ENCODE data around the gene CYP2A7. TPM values are rescaled to one million over a fixed set of nuclear protein-coding genes. Genes with fewer than 3 reads are reported as not detected.
"Not testable (repeated sequence)": the region's sequence is repeated elsewhere in the genome, so short reads cannot be mapped to it uniquely, and the experiment has no call there.

The CYP2A7 gene
- total RNA-seq, 6 experiments from 2014 or later, result not detected

GRCh38 chr19:40872209-40872608, 9.8 kb downstream of the CYP2A7 start:
- TF ChIP-seq CTCF (IDR thresholded peaks at IDR 0.05), result no peak
- peaks cover 4% of the 10 kb centered on the region for H3K9me3 Mint-ChIP-seq
- H3K27ac Mint-ChIP-seq, result no peak overlapping the region
- no peaks in the 10 kb centered on the region for H3K4me1 Mint-ChIP-seq (ENCODE audit: low read depth)
- H3K36me3 Mint-ChIP-seq (ENCODE audit: low read depth), result no peaks in the 10 kb centered on the region
- no peak for DNase-seq
- H3K27me3 Mint-ChIP-seq (ENCODE audit: insufficient read depth), result peaks cover 26% of the 10 kb centered on the region
- H3K4me3 Mint-ChIP-seq, result no peak overlapping the region

- no peaks in the 10 kb centered on the region for H3K36me3 Mint-ChIP-seq (ENCODE audit: low read depth)
- no peak for DNase-seq
- no peak for TF ChIP-seq CTCF (IDR thresholded peaks at IDR 0.05)
- H3K4me1 Mint-ChIP-seq (ENCODE audit: low read depth), result no peaks in the 10 kb centered on the region
- H3K4me3 Mint-ChIP-seq, result no peak overlapping the region
- H3K27me3 Mint-ChIP-seq (ENCODE audit: insufficient read depth), result peaks cover 13% of the 10 kb centered on the region
- peaks cover 4% of the 10 kb centered on the region; the same call in 1 of the 2 replicates for H3K9me3 Mint-ChIP-seq
- H3K27ac Mint-ChIP-seq, result no peak overlapping the region
Observed at GRCh38 chr19:40867701-40868100, 14.3 kb downstream of the CYP2A7 start.

- H3K36me3 Mint-ChIP-seq (ENCODE audit: low read depth); H3K9me3 Mint-ChIP-seq; H3K27me3 Mint-ChIP-seq (ENCODE audit: insufficient read depth); DNase-seq; H3K4me3 Mint-ChIP-seq; H3K4me1 Mint-ChIP-seq (ENCODE audit: low read depth); H3K27ac Mint-ChIP-seq: not testable (repeated sequence)
Observed at GRCh38 chr19:40864739-40865496, 17.1 kb downstream of the CYP2A7 start.

GRCh38 chr19:40862785-40863184, 19.2 kb downstream of the CYP2A7 start:
- Mint-ChIP-seq H3K36me3 (ENCODE audit: low read depth) (no peaks in the 10 kb centered on the region), H3K4me3 (no peak overlapping the region), H3K27ac (no peak overlapping the region), H3K4me1 (ENCODE audit: low read depth) (no peaks in the 10 kb centered on the region), H3K9me3 (no peaks in the 10 kb centered on the region), H3K27me3 (ENCODE audit: insufficient read depth) (peaks cover 6% of the 10 kb centered on the region)
- peak; percentile 2 for DNase-seq
- TF ChIP-seq CTCF (IDR thresholded peaks at IDR 0.05), result no peak

- no peak for DNase-seq
- no peak overlapping the region for H3K27ac Mint-ChIP-seq
- no peaks in the 10 kb centered on the region for H3K36me3 Mint-ChIP-seq (ENCODE audit: low read depth)
- no peaks in the 10 kb centered on the region for H3K4me1 Mint-ChIP-seq (ENCODE audit: low read depth)
- peaks cover 6% of the 10 kb centered on the region for H3K27me3 Mint-ChIP-seq (ENCODE audit: insufficient read depth)
- H3K4me3 Mint-ChIP-seq, result no peak overlapping the region
- no peaks in the 10 kb centered on the region for H3K9me3 Mint-ChIP-seq
- peak; percentile 35; the same call in 1 of the 2 replicates for TF ChIP-seq CTCF (IDR thresholded peaks at IDR 0.05)
Observed at GRCh38 chr19:40862333-40862732, 19.7 kb downstream of the CYP2A7 start.

GRCh38 chr19:40858109-40858508, 23.9 kb downstream of the CYP2A7 start:
- peaks cover 7% of the 10 kb centered on the region for H3K4me1 Mint-ChIP-seq (ENCODE audit: low read depth)
- no peak for DNase-seq
- H3K36me3 Mint-ChIP-seq (ENCODE audit: low read depth), result no peaks in the 10 kb centered on the region
- TF ChIP-seq CTCF (IDR thresholded peaks at IDR 0.05), result no peak
- H3K4me3 Mint-ChIP-seq, result no peak overlapping the region
- H3K9me3 Mint-ChIP-seq, result no peaks in the 10 kb centered on the region
- no peak overlapping the region for H3K27ac Mint-ChIP-seq
- peaks cover 6% of the 10 kb centered on the region for H3K27me3 Mint-ChIP-seq (ENCODE audit: insufficient read depth)

GRCh38 chr19:40852467-40853152, 29.4 kb downstream of the CYP2A7 start:
- not testable (repeated sequence) for H3K4me1 Mint-ChIP-seq (ENCODE audit: low read depth); H3K4me3 Mint-ChIP-seq; H3K9me3 Mint-ChIP-seq; DNase-seq; H3K36me3 Mint-ChIP-seq (ENCODE audit: low read depth); H3K27ac Mint-ChIP-seq
- H3K27me3 Mint-ChIP-seq (ENCODE audit: insufficient read depth), result peaks cover 25% of the 10 kb centered on the region

GRCh38 chr19:40850277-40850676, 31.8 kb downstream of the CYP2A7 start, which contains the start of gene CYP2A6:
CYP2A6 (minus strand) TSS chr19:40850447; CDS start chr19:40850426, 21 bp downstream.
- not testable (repeated sequence) for DNase-seq; H3K27ac Mint-ChIP-seq; H3K9me3 Mint-ChIP-seq; H3K4me3 Mint-ChIP-seq; H3K36me3 Mint-ChIP-seq (ENCODE audit: low read depth); H3K4me1 Mint-ChIP-seq (ENCODE audit: low read depth)
- peaks cover 32% of the 10 kb centered on the region for H3K27me3 Mint-ChIP-seq (ENCODE audit: insufficient read depth)

- not testable (repeated sequence) for H3K36me3 Mint-ChIP-seq (ENCODE audit: low read depth); H3K9me3 Mint-ChIP-seq; H3K4me1 Mint-ChIP-seq (ENCODE audit: low read depth); DNase-seq; H3K4me3 Mint-ChIP-seq; H3K27ac Mint-ChIP-seq
- peaks cover 37% of the 10 kb centered on the region for H3K27me3 Mint-ChIP-seq (ENCODE audit: insufficient read depth)
Observed at GRCh38 chr19:40846722-40847121, 35.3 kb downstream of the CYP2A7 start.

Measured in HFFc6 (cell line).